HG02938 (cell line): ENCODE measurements around the gene RNLS.

Experiments used
- ATAC-seq: cut with Tn5 transposase; IDR thresholded peaks from one replicate; pipeline ENCODE4 v1.9.1; 2021; ENCODE audit warnings: mild to moderate bottlenecking, moderate library complexity; ENCODE audit not compliant: unreplicated experiment

Gene RNLS

DNA sequence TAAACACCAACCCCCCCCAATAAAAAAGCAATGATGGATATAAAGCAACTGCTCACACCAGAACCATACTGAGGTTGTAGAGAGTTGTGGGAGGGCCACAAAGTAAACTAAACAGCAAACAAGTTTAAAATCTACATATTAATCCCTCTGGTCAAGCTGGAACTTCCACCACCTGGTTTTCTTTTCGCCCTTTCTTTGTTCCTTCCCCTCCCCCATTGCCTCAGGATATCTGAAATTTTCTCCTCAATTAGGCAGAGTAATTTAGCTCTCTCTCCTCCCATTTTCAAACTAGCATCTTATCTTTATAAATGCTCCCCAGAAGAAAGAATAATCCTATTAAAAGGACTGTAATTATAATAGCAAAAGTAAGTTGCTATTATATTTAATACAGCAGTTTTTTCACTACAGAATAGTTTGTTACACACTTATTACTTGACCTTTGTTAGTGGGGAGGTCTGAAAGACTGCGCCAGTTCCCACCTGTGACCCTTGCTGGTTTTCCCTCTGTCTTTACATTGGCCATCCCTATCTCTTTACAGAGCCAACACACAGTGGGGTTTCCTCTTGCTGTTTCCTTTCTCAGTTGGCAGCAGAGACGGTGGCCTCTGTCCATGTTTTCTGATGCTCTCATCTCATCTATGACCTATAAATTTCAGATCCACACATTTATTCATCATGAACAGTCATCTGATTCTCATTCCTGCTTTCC lies 235.4 kb downstream of the RNLS start:
- no peak for ATAC-seq

DNA sequence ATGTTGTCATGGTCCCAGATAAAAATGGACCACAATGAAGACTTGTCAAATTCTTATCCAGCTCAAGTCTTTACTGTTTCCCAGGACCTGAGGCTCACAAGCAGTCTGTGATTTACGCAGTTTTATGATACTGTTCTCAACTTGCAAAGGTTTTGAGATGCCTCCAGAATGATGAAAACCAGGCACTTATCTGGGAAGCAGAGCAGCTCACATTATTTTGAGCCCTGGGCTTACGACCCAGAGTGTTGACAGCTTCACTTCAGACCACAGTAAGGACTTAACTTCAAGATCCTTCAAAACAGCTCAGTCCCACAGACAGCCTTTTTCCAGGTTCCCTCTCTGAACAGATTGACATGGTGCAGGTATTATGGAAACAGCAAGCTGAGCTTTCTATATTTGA lies 236.1 kb downstream of the RNLS start:
- ATAC-seq = no peak

DNA sequence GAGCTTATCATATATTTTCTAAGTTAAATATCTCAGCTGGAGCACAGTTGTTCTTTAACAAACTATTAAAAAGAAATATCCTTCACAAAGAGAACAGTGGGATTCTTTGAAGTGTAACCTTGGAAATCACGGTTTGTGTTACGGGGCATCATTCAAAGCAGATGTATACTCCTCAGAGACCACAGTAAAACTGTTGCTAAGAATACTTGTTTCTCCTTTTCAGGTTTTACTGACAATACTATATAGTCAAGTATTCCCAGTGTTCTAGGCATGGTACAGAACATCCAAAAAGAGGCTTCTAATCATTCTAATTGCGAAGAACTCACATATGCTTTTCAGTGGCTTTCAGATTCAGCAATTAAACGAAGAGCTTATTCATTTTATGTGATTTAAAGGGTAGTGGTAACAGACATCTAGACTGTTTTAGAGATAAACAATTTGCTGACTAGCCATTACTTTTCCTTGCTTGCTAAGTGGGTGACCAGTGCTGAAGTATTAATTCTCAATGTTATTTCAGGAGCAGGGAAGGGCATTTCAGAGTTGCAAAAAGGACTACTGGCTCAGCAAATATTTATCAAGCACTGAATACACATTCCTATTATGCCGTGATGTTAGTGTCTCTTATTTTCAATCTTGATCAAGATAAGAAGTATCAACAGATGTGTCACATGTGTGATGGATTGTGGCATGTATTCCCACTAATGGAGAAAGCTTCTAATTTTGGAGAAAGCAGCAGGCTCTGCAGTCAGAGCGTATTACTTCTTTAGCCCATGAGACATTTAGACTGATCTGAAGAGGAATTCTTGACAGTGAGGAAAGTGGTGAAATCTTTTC lies 236.8 kb downstream of the RNLS start:
- no peak for ATAC-seq

DNA sequence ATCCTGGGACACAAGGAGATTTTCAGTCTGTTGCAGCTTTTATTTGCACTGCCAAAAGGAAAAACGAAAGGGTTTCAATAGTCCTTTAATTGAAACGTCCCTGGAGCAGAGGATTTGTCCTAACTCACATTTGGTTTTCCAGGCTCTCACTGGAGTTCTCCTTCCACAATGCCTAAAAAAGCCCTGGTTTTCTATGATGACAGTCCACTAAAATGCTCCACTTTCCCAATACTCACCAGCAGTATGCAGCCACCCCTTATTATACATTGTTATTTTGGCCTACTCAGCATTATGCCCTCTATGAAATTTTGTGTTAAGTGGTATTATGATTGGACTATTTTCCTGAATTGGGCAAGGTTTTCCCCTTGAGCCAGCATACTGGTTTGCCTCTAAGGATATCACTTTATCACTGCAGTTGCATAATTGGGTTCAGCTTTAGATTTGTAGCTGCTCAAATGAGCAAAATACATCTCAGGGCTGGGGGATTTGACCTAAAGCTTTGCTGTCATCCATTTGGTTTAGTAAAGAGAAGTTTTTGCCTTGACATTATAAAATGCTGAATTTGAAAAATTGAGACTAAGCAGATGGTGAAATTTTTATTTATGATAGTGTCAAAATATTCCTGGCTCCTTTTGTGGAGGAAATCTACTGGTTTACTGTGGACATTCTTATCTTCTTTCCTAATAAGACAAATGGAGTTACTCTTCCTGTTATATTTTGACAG lies 239.2 kb downstream of the RNLS start:
- ATAC-seq = no peak

DNA sequence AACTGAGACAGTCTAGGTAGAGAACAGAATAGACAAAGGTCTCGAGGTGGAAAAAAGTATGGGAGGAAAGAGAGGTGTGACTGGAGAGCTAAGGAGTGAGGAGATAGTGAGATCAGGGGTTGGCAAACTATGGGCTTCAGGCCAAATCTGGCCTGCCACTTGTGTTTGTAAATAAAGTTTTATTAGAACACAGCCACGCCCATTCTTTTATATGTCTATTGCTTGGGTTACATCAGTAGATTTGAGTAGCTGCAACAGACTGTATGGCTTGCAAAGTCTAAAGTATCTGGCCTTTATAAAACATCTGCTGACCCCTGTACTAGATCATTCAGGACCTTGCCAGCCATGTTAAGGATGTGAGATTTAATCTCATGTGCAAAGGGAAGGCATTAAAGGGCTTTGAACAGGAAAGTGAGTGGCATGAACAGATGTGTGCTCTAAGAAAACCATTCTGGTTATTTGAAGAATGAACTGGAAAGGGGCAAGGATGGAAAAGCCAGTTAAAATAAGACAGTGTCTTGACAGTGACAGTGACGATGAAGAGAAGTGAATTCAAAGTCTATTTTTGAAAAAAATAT lies 240.3 kb downstream of the RNLS start:
- no peak for ATAC-seq

DNA sequence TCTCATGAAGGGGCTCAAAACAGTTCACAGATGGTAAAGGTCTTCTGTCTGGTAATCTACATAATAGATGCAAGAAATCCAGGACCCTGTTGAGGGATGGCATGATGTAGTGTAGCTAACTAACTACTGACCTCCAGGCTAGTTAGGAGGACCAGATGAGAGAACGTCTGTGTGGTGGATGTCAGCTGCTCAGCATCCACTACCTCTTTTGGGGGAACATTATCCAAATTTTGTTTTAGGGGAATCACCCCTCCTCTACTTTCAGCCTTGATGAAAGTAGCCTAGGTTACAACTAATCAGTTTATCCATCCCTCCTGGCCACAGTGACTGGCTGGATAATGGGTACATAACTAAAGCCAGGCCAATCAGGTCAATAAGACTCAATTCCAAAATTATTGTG lies 246.0 kb downstream of the RNLS start:
- no peak for ATAC-seq

DNA sequence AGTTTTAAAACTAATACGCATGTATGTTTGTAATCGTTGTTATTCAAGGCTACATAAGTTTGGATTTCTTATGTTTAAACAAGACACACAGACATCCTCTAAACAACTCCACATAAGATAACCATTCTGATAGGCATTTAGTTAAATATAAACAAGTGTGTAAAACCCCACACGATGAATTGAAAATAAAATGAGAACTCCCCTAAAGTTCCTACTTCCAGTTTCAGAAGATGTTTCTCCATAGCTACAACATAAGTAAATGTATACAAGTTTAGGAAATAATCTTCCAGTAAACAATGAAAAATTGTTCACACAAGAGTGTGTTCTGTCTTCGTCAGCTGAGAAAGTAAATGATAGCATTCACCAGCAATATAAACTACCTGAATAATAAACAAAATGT lies 246.8 kb downstream of the RNLS start:
- ATAC-seq = no peak

DNA sequence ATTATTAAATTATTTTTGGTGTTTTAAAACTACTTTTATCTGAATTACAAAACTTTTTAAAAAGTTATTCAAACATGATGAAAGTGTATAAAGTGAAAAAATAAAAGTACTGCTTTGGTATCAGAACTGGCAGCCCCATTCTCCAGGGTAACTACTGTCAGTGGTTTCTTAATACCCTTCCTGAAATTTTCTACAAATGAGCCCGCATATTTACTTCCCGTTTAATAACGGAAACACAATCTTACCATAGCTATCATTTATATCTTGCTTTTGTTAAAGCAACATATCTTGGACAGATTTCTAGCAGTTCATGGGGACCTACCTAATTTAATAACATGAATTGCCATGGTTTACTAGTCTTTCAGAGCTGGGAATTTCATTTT lies 249.9 kb downstream of the RNLS start:
- no peak for ATAC-seq

DNA sequence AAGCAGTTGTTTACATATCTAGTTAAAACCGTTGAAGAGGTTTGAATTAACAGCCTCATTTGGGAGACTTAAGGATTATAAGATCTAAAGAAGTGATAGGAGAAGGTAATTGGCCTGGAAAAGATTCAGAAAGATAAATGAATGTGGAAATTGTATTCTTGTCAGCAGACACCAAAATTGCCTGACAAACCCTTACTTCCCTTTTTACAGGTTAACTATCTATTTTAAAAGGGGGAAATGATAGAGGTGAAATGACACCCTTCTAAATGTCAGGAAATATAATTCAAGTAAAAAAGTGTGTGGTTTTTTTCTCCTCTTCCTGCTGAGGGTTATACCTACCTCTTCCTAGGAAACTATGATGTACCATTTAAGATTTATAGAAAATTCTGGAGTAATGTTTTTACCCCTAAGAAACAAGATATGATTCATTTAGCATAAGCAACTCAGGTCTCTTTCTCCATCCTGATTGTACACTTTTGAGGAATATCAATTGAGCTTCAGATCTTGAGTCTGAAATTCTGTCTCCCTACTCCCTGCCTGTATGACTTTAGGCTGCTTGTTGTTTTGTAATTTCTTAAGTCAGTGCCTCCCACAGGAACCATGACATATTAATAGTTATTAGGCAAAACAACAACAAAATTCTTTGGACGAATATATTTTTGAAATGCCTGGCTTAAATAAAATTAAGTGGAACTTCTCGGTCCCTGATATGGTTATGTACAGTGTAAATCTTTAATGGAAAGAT lies 250.4 kb downstream of the RNLS start:
- ATAC-seq = no peak

DNA sequence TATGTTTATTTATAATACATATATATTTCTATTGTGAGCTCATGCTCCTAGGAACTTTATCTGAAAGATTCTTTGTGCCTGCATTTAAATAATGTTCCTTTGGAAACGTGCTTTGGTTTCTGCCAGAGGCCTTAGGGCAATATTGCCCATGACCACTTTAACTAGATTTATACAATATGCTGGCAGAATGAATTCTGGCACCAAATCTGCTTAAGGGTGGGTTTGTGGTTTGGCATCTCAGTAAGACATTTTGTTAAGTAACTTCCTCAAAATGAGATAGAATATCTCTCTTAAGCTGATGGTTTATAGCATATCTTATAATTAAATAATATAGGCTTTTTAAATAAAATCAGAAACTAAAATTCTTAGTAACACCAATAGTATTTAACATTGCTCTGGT lies 252.9 kb downstream of the RNLS start:
- no peak for ATAC-seq

DNA sequence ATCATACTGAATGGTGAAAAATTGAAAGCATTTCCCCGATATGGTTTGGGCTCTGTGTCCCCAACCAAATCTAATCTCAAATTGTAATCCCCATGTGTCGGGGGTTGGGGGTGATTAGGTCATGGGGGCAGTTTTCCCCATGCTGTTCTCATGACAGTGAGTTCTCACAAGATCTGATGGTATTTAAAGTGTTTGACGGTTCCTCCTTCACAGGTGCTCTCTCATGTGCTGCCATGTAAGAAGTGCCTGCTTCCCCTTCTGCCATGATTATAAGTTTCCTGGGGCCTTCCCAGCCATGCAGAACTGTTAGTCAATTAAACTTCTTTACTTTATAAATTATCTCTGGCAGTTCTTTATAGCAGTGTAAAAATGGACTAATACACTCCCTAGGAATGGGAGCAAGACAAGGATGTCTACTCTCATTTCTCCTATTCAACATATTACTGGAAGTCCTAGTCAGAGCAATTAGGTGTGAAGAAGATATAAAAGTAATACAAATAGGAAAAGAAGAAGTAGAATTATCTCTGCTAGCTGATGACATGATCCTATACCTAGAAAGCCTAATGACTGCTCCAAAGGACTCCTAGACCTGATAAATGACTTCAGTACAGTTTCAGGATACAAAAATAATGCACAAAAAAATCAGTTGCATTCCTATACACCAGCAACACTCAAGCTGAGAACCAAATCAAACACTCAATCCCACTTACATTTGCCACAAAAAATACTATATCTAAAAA lies 260.6 kb downstream of the RNLS start:
- no peak for ATAC-seq

DNA sequence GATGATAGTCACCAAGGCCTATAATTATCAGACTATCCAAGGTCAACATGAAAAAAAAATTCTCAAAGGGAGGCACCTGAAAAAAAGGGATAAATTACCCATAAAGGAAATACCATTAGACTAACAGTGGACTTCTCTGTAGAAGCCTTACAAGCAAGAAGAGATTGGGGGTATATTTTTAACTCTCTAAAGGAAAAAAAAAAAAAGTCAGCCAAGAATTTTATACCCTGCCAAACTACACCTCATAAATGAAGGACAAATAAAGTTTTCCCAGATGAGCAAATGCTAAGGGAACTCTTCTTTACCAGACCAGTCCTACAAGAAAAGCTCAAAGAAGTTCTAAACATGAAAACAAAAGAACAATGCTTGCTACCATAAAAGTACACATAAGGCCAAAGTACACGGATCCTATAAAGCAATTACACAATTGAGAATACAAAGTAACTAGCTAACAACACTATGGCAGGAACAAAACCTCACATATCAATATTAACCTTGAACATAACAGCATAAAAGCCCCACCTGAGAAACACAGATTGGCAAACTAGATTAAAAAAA lies 263.1 kb downstream of the RNLS start:
- no peak for ATAC-seq

DNA sequence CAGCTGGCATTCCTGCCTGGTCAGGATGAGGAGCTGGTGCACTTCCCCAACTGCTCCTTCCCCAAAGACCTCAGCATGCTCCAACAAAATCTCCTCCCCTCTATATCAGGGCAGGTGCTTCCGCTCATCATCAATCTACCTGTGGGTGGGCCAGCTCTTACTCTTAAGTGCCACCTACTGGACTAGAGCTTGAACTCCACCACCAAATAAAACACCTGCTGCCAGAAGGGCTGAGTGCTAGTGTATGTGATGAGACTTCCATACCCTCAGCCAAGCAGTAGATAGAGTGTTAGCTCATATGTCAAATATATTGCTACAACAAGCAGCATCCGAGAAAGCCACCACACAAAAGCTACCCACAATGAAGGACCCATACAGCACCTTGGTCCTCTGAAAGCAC lies 264.3 kb downstream of the RNLS start:
- ATAC-seq = no peak

DNA sequence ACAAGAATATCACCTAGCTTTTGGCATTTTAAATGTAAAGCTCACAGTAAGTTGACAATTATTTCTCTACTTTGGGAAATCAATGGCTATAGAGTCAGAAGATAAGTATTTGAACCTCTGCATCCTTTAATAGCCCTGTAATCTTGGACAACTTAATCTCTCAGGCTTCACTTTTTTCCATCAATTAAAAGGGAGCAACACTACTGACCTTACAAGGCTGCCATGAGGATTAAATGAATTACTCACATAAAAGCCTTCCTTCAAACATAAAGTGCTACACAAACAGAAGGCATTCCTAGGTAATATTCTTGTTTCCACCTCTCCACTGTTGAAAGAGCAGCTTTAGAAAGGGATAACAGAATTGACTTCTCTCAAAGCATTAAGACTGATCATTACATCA lies 266.0 kb downstream of the RNLS start:
- ATAC-seq = no peak

DNA sequence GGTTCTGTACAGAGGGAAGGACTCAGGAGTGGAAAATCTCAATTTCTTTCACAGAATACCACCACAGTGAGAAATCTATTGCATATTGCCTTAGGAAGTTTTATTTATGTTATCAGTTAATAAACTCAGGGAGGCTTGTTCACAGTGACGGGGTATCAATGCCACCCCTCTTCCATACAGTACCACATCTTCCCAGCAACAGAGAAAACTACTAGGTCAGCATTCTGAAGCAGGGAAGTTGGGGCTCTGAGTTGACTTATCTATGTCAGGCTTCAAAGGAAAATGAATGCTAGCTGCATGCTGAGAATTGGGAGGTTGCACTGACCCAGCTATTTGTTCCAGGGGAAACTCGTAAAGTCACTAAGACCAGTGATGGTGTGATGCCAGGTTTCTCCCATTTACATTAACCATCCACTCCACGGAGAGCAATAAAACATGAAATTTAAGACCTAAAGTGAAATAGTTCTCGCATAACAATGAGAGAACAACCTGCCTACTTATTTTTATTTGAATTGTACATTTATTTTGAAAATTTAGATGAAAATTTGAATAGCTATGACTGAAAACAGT lies 266.7 kb downstream of the RNLS start:
- ATAC-seq = no peak

DNA sequence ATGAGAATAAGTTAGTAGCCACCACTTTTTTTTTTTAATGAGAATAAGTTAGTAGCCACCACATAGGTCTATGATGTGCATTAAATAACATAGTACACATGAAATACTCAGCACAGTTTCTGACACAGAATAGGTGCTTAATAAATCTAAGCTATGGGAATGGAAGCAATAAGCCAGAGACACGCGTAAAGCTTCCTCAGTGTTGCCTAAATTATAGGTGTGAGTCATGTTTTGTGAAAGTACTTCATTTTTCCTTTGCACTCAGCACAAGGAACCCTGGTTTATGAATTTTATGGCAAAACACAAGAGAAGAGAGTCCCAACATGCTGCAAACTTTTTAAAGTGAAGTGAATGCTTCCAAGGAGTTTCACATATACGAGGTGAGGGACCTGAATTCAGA lies 267.4 kb downstream of the RNLS start:
- ATAC-seq = no peak

DNA sequence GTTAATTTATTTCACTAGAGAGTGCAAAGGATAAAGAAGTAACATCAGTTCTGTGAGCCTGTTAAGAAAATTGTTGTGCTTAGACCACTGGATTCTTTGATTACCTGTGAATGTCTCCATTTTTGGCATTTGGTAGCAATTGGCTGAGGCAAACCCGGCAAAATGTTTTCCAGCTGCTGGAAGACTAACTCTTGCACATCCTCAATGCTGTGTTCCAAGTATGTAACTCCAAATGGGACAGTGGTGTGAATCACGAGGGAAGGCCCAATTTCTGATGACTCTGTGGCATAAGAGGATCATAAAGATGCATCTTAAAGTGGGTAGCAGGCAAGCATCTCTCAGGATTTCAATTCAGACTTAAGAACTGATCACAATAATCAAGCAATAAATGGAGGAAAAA lies 268.8 kb downstream of the RNLS start:
- no peak for ATAC-seq

DNA sequence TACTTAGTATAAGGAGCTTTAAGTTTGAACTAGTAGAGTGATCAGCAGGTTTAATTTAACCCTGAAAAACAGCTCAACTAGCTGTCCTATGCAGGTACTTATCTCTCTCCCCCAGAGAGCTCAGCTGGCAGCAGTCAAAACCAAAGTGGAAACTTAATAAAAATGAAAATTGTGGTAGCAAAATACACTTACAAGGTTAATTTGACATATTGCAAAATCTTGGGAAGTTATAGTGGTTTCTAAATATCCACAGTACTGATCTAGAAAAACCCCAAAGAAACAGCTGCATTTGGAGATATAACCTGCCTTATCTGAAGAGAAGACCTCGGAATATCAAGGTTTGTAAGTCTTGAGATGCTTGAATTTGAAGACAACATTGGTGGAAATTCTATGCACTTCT lies 269.2 kb downstream of the RNLS start:
- ATAC-seq = no peak

DNA sequence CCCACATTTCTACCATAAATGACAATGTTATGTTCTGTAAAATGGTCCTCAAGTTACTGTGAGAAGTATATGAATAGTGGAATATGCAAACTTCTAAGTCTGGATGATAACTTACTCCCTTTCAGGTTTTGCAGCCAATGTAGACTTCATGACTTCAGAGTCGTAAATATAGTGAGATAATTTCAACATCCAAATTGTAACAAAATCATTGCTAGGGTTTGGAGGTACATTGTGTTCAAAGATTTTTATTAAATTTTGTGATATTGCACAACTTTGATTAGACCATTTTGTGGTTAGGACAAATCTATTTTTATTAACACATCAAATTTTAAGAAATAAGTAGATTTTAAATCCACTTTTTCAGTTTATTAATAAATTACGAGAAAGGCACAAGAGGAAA lies 270.3 kb downstream of the RNLS start:
- no peak for ATAC-seq

DNA sequence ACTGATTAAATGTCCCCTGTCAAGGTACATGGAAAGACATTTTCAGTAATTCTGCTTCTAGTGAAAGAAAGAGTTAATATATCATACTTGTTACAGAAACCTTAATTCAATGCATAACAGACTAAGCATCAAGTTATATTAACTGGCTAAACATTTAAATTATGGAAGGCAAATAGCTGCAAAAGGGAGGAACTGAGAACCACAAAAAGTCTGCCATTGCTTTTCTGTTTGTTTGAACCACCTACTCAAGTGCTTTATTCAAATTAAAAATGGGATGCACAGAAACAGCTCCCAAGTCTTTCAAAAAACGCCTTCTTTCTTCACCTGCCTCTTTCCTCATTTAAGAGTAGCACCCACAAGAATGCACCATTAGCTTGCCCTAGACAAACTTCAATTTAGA lies 271.9 kb downstream of the RNLS start:
- ATAC-seq = no peak
